Activated CD4-positive, CD25-positive, alpha-beta regulatory T cell treated with anti-CD3 and anti-CD28 coated beads, Interleukin-2, amount 50 U/mL, for 24 hours (primary cell): ENCODE data around the gene ACAA1.
"Not testable (repeated sequence)": the region's sequence is repeated elsewhere in the genome, so short reads cannot be mapped to it uniquely, and the experiment has no call there.

Experiments
- ATAC-seq, 2 donors: fragments of 150-1000 bp; cut with Tn5 transposase; one replicate each; pipeline ENCODE4 v1.10.0; 2021; ENCODE audit warnings: mild to moderate bottlenecking in 1 of 2, moderate library complexity in 1 of 2

Gene ACAA1

GRCh38 chr3:38098376-38098723, 38.6 kb downstream of the ACAA1 start:
- no peak for ATAC-seq

- no peak for ATAC-seq
Observed at GRCh38 chr3:38097446-38098375, 39.2 kb downstream of the ACAA1 start.

- no peak for ATAC-seq
Observed at GRCh38 chr3:38095669-38096483, 41.1 kb downstream of the ACAA1 start.

- no peak for ATAC-seq
Observed at GRCh38 chr3:38094999-38095398, 41.9 kb downstream of the ACAA1 start.

- ATAC-seq, result no peak
Observed at GRCh38 chr3:38090453-38090852, 46.5 kb downstream of the ACAA1 start.

- no peak for ATAC-seq
Observed at GRCh38 chr3:38089163-38089562, 47.8 kb downstream of the ACAA1 start.

GRCh38 chr3:38088126-38089078, 48.5 kb downstream of the ACAA1 start:
- ATAC-seq, result no peak

- not testable (repeated sequence) for ATAC-seq
Observed at GRCh38 chr3:38087278-38087677, 49.6 kb downstream of the ACAA1 start.

- ATAC-seq, result no peak
Observed at GRCh38 chr3:38086496-38086895, 50.4 kb downstream of the ACAA1 start.

- peak in 1 of 2 donors; percentile 9 for ATAC-seq
Observed at GRCh38 chr3:38085943-38086324, 51.0 kb downstream of the ACAA1 start.

- ATAC-seq, result peak; percentile 9 to 34
Observed at GRCh38 chr3:38085311-38085942, 51.5 kb downstream of the ACAA1 start.

- peak; percentile 38 to 50 for ATAC-seq
Observed at GRCh38 chr3:38084334-38085310, 52.3 kb downstream of the ACAA1 start.

GRCh38 chr3:38083871-38084333, 53.0 kb downstream of the ACAA1 start:
- ATAC-seq, result no peak

GRCh38 chr3:38083254-38083653, 53.7 kb downstream of the ACAA1 start:
- not testable (repeated sequence) for ATAC-seq

- not testable (repeated sequence) for ATAC-seq
Observed at GRCh38 chr3:38082296-38082695, 54.6 kb downstream of the ACAA1 start.

GRCh38 chr3:38077073-38077472, 59.9 kb downstream of the ACAA1 start:
- ATAC-seq, result not testable (repeated sequence)
